Cerebellar nuclear complex (tissue), 1 donor: ENCODE results near the gene GRAMD1A.
A peak's percentile ranks its signal among the peaks of the same experiment; 100 is the strongest.

ENCODE experiments used
- DNase-seq, 2 experiments: peaks; one replicate each; lab custom pipeline; 2025; lab: John Stamatoyannopoulos, UW

The GRAMD1A gene

DNA sequence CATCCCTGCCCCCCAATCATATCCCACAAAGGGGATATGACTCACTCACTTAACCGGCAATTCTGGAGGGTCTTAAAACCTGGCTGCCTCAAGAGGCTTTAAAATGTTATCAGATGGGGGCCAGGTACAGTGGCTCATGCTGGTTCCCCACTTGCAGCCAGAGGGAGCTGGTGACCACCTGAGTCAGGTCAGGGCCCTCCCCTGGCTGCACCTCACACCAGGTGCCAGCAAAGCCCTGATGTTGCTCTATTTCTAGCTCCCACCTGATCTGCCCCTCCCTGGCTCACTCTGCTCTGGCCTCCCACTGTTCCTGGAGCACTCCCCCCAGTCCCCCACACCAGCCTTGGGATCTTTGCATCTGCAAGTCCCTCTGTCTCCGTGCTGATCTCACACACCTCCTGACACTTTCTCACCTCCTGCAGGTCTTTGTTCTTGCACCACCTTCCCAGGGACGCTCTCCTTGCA is 55.6 kb downstream of the GRAMD1A start:
- DNase-seq: peak in 1 of 2 experiments; percentile 38

DNA sequence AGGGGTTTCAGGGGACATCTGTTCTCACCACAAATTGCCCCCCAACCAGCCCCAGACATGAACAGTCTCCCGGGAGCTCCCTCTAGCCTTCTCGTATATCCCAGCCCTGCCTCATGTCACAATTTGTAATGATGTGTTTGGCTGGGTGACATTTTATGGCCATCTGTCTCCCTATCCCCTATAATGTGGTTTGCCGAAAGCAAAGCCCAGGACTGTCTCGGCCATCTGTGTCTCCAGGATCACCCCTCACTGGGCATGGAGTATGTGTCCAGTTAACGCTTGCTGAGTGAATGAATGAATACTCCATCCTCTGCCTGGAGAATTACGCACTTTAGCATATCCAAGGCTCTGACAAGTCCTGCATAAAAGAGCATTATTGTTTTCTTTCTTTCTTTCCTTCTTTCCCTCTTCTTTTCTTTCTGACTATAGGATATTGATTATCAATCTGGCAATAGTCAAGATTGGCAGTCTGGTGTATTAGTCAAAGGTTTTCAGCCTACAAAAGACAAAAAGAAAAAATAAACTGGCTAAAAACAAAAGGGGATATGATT is 56.5 kb downstream of the GRAMD1A start:
- peak; percentile 69 to 86 for DNase-seq

DNA sequence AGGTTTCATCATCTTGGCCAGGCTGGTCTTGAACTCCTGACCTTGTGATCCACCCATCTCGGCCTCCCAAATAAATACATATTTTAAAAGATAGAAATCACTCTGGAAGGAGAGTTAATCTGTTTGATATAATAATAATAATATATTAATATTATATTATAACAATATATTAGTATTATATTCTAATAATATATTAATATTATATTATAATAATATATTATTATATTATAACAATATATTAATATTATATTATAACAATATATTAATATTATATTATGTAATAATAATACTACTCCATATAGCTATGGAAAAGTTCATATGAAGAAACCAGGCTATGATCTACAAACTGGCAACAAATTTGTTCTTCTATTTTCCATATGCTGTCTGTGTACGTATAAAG is 58.2 kb downstream of the GRAMD1A start:
- DNase-seq: no peak

DNA sequence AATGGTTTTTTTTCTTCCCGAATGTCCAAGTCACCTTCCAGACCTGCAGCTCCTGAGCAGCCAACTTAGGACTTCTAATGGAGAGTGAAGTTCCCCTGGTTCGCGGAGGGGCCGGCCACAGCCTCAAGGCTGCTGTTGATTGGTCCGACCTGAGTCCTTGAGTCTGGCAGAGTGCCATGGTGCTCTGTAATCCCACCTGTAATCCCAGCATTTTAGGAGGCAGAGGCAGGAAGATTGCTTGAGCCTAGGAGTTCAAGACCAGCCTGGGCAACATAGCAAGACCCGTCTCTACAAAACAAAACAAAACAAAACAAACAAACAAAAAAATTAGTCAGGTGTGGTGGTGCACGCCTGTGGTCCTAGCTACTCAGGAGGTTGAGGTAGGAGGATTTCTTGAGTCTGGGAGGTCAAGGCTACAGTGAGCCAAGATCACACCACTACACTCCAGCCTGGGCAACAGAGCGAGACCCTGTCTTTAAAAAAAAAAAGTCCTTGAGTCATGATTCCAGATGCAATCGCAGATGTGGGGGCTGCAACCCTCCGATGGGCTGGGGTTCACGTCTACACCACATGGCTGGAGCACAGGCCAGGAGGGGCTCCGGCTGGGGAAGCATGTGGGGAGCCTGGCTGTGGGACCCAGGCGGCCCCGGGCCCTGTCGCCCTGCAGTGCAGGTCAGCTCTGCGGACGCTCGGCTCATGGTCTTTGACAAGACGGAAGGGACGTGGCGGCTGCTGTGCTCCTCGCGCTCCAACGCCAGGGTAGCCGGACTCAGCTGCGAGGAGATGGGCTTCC is 59.1 kb downstream of the GRAMD1A start:
- no peak for DNase-seq

DNA sequence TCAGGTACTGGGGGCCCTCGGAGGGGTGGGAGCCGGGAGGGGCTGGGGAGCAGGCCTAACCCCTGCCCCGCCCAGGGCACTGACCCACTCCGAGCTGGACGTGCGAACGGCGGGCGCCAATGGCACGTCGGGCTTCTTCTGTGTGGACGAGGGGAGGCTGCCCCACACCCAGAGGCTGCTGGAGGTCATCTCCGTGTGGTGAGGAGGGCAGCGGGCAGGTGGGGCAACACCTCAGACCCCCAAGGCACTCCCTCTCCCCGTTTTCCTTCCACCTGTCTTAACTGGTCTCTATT is 59.6 kb downstream of the GRAMD1A start:
- no peak for DNase-seq

DNA sequence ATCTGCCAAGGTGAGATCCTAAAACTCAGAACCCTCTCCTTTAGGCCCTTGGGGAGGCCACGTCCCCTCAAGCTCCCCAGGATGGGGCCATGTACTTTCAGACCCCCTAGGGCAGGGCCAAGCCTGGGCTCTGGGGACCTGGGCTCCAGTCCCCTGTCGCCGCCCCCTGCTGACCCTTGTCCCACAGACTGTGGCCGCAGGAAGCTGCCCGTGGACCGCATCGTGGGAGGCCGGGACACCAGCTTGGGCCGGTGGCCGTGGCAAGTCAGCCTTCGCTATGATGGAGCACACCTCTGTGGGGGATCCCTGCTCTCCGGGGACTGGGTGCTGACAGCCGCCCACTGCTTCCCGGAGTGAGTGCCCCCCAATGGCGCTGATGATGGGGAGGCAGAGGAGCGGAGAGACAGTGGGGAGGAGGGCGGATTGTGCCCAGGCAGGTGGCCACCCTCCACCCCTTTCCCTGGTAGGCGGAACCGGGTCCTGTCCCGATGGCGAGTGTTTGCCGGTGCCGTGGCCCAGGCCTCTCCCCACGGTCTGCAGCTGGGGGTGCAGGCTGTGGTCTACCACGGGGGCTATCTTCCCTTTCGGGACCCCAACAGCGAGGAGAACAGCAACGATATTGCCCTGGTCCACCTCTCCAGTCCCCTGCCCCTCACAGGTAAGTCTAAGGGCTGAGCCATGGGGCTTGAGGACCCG is 60.2 kb downstream of the GRAMD1A start:
- DNase-seq: no peak

DNA sequence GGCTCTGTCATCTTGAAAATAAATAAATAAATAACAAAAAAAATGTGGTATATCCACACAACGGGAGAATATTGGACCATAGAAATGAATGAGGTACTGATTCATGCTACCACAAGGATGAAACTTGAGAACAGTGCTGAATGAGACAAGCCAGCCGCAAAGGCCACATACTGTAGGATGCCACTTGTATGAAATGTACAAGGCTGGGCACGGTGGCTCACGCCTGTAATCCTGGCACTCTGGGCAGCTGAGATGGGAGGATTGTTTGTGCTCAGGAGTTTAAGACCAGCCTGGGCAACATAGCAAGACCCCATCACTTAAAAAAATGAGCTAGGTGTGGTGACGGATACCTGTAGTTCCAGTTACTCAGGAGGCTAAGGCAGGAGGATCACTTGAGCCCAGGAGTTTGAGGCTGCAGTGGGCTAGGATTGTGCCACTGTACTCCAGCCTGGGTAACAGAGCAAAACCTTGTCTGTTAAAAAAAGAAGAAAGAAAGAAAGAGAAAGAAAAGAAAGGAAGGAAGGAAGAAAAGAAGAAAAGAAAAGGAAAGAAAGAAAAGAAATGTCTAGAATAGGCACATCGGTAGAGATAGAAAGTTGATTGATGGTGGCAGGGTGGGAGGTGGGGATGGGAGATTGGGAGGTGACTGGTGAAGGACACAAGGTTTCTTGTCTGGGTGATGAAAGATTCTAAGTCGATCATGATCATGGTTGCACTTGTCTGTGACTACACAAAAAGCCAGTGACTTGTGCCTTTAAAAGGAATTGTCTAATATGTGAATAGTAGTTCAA is 61.7 kb downstream of the GRAMD1A start:
- no peak for DNase-seq

DNA sequence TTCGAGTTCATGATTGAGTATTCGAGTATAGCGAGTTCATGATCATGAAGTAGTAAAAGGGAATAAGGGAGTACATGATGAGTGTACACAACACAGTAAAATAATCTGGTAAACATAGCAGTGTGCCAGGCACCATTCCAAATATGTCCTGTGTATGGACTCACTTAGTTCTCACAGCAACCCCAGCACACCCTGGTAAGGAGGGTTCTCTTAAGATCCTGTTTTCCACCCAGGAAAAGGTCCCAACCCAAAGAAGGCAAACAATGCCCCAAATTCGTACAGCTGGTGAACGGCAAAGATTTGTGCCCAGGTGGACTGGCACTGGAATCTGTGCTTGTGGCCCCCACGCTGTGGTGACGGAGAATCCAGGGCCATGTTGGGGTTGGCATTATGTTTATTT is 62.8 kb downstream of the GRAMD1A start:
- DNase-seq: no peak

DNA sequence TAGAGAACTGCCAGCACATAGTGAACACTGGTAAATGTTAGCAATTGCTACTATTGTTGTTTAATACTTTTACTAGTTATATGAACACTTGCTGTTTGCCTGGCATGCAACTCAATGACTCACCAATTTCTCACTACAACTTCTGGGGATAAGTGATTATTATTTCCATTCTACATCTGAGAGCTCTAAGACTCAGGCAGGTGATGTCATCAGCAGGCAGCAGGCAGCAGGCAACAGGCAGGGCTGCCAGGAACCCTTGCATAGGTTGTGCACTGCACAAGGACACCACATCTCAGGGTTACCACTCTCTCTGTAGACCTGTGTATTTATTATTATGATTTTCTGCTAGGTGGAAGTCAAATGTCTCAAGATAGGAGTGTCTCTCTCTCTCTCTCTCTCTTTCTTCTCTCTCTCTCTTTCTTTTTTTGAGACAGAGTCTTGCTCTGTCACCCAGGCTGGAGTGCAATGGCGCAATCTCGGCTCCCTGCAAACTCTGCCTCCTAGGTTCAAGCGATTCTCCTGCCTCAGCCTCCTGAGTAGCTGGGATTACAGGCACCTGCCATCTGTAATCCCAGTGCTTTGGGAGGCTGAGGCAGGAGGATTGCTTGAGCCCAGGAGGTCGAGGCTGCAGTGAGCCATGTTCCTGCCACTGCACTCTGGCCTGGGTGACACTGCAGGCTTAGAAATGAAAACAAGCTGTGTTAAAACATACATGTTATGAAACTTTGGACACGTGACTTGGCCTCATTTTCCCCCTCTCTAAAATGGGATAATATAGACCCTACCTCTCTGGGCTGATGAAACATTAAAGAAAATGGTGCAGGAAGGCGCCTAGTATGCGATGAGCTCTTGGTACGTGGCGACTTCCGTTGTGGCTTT is 64.1 kb downstream of the GRAMD1A start:
- DNase-seq: no peak

DNA sequence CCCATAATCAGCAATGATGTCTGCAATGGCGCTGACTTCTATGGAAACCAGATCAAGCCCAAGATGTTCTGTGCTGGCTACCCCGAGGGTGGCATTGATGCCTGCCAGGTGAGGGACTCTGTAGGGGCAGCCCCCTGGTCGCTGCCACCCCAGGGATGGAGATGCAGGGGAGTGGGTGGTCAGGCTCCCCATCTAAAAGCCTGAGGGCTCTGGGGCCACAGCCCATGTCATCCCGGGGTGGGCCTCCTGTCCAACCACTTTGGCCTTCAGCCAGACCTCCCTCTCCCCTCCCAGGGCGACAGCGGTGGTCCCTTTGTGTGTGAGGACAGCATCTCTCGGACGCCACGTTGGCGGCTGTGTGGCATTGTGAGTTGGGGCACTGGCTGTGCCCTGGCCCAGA is 65.5 kb downstream of the GRAMD1A start:
- no peak for DNase-seq

DNA sequence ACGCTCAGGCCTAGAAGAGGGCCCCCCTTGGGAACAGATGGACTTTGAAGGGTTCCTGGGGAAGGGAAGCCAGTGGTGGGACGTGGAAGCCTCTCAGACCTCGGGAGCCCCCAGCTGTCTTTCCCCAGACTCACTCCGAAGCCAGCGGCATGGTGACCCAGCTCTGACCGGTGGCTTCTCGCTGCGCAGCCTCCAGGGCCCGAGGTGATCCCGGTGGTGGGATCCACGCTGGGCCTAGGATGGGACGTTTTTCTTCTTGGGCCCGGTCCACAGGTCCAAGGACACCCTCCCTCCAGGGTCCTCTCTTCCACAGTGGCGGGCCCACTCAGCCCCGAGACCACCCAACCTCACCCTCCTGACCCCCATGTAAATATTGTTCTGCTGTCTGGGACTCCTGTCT is 66.0 kb downstream of the GRAMD1A start:
- DNase-seq: no peak

DNA sequence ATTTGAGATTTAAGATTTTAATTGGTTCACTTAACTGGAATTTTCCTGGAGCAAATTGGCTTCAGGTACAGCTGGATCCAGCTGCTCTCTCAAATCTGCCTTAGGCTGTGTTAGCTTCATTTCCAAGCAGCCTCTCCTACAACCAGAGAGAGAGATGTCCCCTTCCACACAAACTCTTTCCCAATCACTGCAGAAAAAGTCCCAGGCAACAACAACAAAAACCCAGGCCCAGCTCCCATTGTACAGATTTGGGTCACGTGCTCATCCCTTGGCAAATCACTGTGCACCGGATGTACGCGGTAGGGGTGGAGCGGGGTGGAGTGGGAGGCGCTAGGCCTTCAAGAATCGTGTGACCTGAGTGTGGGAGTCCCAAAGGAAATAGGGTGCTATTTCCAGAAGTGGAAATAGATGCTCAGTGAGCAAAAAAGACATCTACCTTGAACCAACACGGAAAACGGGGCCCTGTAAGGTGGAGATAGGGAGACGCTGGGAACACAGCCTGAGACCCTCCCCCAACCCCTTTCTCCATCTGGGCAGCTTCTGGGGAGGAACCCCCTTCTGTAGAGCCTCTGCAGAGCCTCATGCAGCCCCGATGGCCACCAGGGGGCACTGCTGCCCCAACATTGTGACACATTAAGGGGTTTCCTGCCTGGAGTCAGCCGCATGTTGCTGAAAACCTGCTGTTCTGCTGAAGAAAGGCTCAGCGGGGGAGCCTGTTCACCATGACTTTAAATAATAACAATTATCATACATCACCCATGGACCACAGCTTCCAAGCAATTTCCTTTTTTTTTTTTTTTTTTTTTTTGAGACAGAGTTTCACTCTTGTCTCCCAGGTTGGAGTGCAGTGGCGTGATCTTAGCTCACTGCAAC is 66.8 kb downstream of the GRAMD1A start:
- peak in 1 of 2 experiments; percentile 54 for DNase-seq

DNA sequence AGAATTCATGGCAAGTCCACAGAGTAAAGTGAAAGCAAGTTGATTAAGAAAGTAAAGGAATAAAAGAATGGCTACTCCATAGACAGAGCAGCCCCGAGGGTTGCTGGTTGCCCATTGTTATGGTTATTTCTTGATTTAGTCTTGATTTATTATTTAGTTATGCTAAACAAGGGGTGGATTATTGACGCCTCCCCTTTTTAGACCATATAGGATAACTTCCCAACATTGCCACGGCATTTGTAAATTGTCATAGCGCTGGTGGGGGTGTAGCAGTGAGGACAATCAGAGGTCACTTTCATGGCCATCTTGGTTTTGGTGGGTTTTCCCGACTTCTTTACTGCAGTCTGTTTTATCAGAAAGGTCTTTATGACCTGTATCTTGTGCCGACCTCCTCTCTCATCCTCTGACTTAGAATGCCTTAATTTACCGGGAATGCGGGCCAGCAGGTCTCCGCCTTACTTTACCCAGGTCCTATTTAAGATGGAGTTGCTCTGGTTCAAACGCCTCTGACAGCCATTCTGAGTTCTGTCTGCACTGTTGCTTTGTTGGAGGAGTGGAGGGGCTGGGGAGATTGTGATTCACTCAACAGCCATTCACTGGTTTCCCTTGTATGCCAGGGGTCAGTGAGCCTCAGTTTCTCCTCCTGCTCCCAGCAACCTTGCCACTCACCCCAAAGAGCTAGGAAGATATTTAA is 69.0 kb downstream of the GRAMD1A start:
- no peak for DNase-seq

DNA sequence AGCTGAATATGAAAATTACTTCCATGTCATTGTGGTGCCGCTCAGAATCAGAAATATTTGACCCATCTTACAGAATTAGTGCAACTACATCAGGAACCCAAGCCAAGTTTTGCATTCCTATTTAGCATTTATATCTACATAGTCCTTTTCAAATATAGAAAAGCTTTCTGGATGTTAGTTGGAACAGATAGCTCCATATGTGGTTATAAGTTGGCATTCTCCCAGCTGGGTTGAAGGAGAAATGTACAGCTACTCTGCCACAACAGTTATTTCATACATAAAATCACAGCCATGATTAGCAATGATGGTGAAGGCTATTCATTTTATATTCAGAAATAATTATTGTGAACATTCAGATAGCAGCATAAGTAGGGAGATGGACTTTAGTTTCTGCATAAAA is 69.6 kb downstream of the GRAMD1A start:
- DNase-seq: no peak

DNA sequence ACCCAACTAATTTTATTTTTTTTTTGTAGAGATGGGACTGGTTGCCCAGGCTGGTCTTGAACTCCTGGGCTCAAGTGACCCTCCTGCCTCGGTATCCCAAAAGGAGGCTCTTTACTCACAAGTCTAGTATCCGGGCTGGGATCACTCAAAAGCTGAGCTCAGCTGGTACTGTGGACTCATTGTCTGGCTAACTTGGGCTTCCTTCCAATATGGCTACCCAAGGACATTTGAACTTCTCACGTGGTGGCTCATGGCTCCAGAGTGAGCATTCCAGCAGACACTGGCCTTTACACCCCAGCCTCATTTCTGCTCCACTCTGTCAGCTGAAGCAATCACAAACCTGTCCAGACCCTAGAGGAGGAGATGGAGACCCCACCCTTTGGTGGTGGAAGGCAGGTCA is 70.3 kb downstream of the GRAMD1A start:
- no peak for DNase-seq

DNA sequence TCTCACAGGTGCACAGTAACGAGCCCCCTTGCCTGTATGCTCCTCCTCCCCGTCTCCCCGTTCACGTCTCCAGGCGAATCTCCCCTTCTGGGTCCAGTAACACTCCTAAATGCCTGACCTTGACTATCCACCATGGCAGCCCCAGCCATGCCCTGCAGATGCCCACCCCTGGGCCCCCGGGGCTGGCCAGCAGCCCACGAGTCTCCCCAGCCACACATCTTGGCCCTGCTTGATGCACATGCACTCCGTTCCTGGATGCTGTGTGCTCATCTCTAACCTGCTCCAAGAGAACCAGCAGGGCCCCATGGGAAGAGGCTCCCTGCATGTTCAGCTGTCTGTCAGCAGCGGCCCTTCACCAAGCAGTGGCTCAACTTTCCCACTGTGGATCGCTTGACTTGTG is 73.4 kb downstream of the GRAMD1A start:
- no peak for DNase-seq

DNA sequence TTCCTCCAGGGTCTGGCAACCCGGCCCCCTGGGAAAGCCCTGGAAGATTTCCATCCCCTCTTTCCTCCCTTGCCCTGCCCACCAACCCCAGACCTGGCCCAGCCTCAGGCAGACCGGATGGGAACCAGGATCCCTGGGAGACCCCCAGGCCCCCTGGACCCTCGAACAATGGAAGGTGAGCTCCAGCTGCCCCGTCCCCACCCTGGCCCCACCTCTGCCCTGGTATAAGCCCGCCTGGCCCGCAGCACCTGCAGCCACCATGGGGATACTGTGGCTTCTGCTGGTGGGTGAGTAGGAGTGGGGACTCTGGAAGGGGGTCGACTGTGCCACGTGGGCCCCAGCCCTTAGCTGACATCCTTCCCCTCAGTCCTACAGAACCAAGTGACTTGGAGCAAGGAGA is 73.8 kb downstream of the GRAMD1A start:
- DNase-seq: no peak

DNA sequence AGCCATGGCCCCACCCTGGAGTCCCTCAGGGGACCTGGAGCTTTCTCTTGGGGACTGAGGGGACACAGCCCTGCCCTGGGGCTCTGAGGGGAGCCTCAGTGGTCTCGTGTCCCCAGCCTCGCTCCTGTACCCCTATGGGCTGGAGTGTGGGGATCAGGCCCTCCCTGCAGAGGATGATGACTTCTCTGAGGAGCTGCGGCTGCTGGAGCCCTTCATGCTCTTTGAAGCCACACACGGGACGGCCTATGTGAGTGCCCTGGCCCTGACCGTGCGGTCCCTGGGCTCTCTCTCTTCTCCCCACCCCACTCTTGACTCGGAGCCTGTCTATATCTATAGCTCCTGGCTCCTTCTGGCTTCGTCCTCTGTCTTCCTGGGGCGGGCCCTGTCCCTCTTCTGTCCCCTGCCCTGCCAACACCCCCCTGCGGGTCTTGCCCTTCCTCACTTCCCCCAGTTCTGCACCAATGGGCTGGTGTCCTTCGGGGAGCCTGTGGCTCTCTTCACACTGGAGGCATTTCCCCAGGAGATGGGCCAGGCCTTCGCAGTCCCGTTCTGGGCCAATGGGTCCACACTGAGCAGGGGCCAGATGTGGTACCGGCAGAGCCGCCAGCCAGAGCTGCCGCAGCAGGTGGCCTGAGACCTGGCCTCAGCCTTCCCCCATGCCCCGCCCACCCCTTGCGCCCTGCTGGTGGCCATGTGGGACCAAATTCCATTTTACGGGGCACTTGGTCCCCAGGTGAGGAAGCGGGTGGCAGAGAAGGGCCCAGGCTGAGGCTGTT is 74.5 kb downstream of the GRAMD1A start:
- DNase-seq: no peak
